CD4-positive, alpha-beta T cell (primary cell): ENCODE data around the gene GPR137C. TPM values are rescaled to one million over a fixed set of nuclear protein-coding genes. Genes with fewer than 3 reads are reported as not detected.

Experiments
- ATAC-seq: fragments of 200-7000 bp; cut with Tn5 transposase; one replicate; pipeline ENCODE4 v1.10.0; 2022; ENCODE audit warnings: mild to moderate bottlenecking; ENCODE audit not compliant: poor library complexity
- CTCF ChIA-PET: fragments of 350-600 bp; sonication (Branson Sonifier 250); formaldehyde crosslinking; loops from one replicate; lab custom pipeline; 2021; ENCODE audit warnings: antibody characterized with exemption, inconsistent platforms; lab: Charles Lee
- POLR2A ChIA-PET: fragments of 350-600 bp; sonication (Branson Sonifier 250); formaldehyde crosslinking; loops from one replicate; lab custom pipeline; 2021; ENCODE audit warnings: antibody characterized with exemption, inconsistent platforms; lab: Charles Lee
- DNase-seq, 14 experiments: peaks; one replicate each; pipeline ENCODE4 v3.0.0-alpha.2; 2013 to 2020; ENCODE audit warnings: mixed read lengths in 2 of 14
- H3K27ac ChIP-seq, 2 donors: one replicate each; pipeline versions ENCODE4 v1.5.1 to v1.7.0; 2013; ENCODE audit warnings: low read length in 2 of 2, low read depth in 1 of 2, mild to moderate bottlenecking in 1 of 2
- H3K27me3 ChIP-seq, 2 experiments: 1 replicate in 1 of 2; 2 replicates in 1 of 2; pipeline versions ENCODE4 v1.6.1 to v1.7.0; 2013; ENCODE audit warnings: low read length in 2 of 2, control low read depth in 1 of 2, mild to moderate bottlenecking in 1 of 2, moderate library complexity in 1 of 2; ENCODE audit not compliant: insufficient read depth in 2 of 2, control insufficient read depth in 1 of 2
- H3K36me3 ChIP-seq: one replicate; pipeline ENCODE4 v1.6.1; 2013; ENCODE audit warnings: low read length, control low read depth; ENCODE audit not compliant: insufficient read depth
- H3K4me1 ChIP-seq: one replicate; pipeline ENCODE4 v1.6.1; 2013; ENCODE audit warnings: low read length, control low read depth; ENCODE audit not compliant: insufficient read depth
- H3K4me3 ChIP-seq: one replicate; pipeline ENCODE4 v1.5.1; 2013; ENCODE audit warnings: mild to moderate bottlenecking, low read length, moderate library complexity
- H3K9me3 ChIP-seq, 2 experiments: 1 replicate in 1 of 2; 2 replicates in 1 of 2; pipeline versions ENCODE4 v1.6.1 to v1.7.0; 2013; ENCODE audit warnings: low read length in 2 of 2, mild to moderate bottlenecking in 2 of 2, control low read depth in 1 of 2, moderate library complexity in 1 of 2; ENCODE audit not compliant: control insufficient read depth in 1 of 2, insufficient read depth in 1 of 2
- H3K27ac Mint-ChIP-seq: one replicate; pipeline ENCODE4 v1.8.0; 2020; ENCODE audit warnings: mixed read lengths
- H3K27me3 Mint-ChIP-seq: one replicate; pipeline ENCODE4 v1.8.0; 2021; ENCODE audit warnings: mixed read lengths
- H3K36me3 Mint-ChIP-seq: one replicate; pipeline ENCODE4 v1.8.0; 2021; ENCODE audit warnings: low read depth, mixed read lengths
- H3K4me1 Mint-ChIP-seq: one replicate; pipeline ENCODE4 v1.8.0; 2021; ENCODE audit warnings: low read depth, mixed read lengths
- H3K4me3 Mint-ChIP-seq: one replicate; pipeline ENCODE4 v1.8.0; 2020; ENCODE audit warnings: mild to moderate bottlenecking, mixed read lengths
- H3K9me3 Mint-ChIP-seq: one replicate; pipeline ENCODE4 v1.8.0; 2020; ENCODE audit warnings: mixed read lengths
- CTCF ChIP-seq: fragments of 200-600 bp; IDR thresholded peaks from one replicate; pipeline ENCODE4 v1.8.0; 2022; ENCODE audit warnings: antibody characterized with exemption, mild to moderate bottlenecking
- intact Hi-C, 2 experiments: fragments of 100-400 bp; cut with DNase I in 1 of 2; cut with micrococcal nuclease in 1 of 2; formaldehyde crosslinking; loops; one replicate each; pipeline versions ENCODE4 v1.15.1 to v1.9.0; 2023 to 2025; cut with DNase I, micrococcal nuclease
- total RNA-seq, 174 experiments: library from RNA in 2 of 174; stranded (reverse) in 2 of 174; gene quantifications; one replicate each; pipeline ENCODE4 v1.2.3 and lab custom pipeline; 2021 to 2026

The GPR137C gene
- total RNA-seq, 2 experiments from 2014 or later: 0.08 to 0.19 TPM

DNA sequence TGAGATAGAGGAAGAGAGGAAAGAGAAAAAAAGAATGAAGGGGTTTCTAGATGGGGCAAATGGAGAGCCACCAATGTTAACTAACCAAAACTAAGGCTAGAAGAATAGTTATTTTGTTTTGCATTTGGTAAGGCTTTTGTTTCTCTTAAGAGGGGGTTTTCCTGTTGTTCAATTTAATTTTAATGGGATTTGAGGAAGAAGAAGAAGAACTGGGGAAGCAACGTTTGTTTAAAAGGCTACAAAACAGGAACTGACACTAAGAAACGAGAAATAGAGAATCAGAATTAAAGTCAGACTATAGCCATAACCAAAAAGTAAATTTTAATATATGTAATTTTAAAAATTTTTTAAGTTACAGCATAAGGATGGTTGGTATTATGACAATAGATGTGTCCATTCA lies 14.0 kb upstream of the GPR137C start:
- no peaks in the 10 kb centered on the region for H3K9me3 Mint-ChIP-seq
- Histone ChIP-seq H3K4me1 (no peaks in the 10 kb centered on the region), H3K9me3 (no peaks in the 10 kb centered on the region), H3K4me3 (no peak overlapping the region), H3K27me3 (no peaks in the 10 kb centered on the region), H3K27ac (no peak overlapping the region), H3K36me3 (peaks cover 29% of the 10 kb centered on the region)
- intact Hi-C loops: no loop called here
- no peak overlapping the region for H3K4me3 Mint-ChIP-seq
- ChIA-PET POLR2A (interaction anchor here (2.6 kb wide), 1 partner anchor 13 kb away, joined by 8 read pairs; the partner anchor contains the start of gene TXNDC16), CTCF (no interaction called here)
- DNase-seq: no peak
- H3K36me3 Mint-ChIP-seq: peaks cover 79% of the 10 kb centered on the region
- H3K27ac Mint-ChIP-seq: no peak overlapping the region
- H3K27me3 Mint-ChIP-seq: no peaks in the 10 kb centered on the region
- ATAC-seq: no peak
- no peak for TF ChIP-seq CTCF
- H3K4me1 Mint-ChIP-seq: no peaks in the 10 kb centered on the region

GRCh38 chr14:52545584-52546317 lies 6.9 kb upstream of the GPR137C start:
- no peak overlapping the region for H3K4me3 Mint-ChIP-seq
- CTCF ChIA-PET: no interaction called here
- no peak overlapping the region for H3K27ac ChIP-seq
- ATAC-seq: no peak
- peaks cover 22% of the 10 kb centered on the region for H3K4me1 Mint-ChIP-seq
- POLR2A ChIA-PET: no interaction called here
- no peaks in the 10 kb centered on the region for H3K9me3 Mint-ChIP-seq
- TF ChIP-seq CTCF: no peak
- H3K36me3 ChIP-seq: peaks cover 19% of the 10 kb centered on the region
- no peak for DNase-seq
- H3K4me3 ChIP-seq: no peak overlapping the region
- H3K27me3 ChIP-seq: no peaks in the 10 kb centered on the region
- no peak overlapping the region for H3K27ac Mint-ChIP-seq
- peaks cover 6% of the 10 kb centered on the region for H3K4me1 ChIP-seq
- H3K9me3 ChIP-seq: no peaks in the 10 kb centered on the region
- peaks cover 24% of the 10 kb centered on the region for H3K36me3 Mint-ChIP-seq
- no peaks in the 10 kb centered on the region for H3K27me3 Mint-ChIP-seq
- intact Hi-C loops: no loop called here

DNA sequence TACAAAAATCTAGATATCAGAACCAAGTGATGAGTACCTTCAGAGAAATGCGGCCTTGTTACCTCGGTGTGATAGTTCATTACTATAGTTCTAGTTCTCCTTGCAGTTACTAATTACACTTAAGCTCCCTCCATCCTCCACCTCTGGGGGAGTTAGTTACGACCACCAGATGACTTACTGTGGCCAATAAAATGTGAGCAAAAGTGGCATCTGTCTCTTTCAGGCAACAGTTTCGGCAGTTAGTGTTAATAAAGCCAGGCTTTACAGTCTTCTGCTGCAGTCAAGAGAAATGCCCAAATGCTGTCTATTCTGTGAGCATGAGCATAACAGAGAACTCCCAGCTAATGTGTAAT lies 6.3 kb upstream of the GPR137C start:
- no peak for ATAC-seq
- Histone ChIP-seq H3K4me3 (no peak overlapping the region), H3K4me1 (peaks cover 11% of the 10 kb centered on the region), H3K27ac (no peak overlapping the region), H3K9me3 (no peaks in the 10 kb centered on the region), H3K27me3 (no peaks in the 10 kb centered on the region), H3K36me3 (peaks cover 17% of the 10 kb centered on the region)
- Mint-ChIP-seq H3K36me3 (peaks cover 22% of the 10 kb centered on the region), H3K4me1 (peaks cover 26% of the 10 kb centered on the region), H3K27ac (no peak overlapping the region), H3K27me3 (no peaks in the 10 kb centered on the region), H3K4me3 (no peak overlapping the region), H3K9me3 (no peaks in the 10 kb centered on the region)
- CTCF ChIA-PET: no interaction called here
- DNase-seq: no peak
- intact Hi-C loops: no loop called here
- TF ChIP-seq CTCF: no peak
- POLR2A ChIA-PET: no interaction called here
